PFSK-1 (cell line): ENCODE results near the gene WNK1.

Source experiments
- POLR2AphosphoS5 ChIP-seq: IDR thresholded peaks from 2 replicates; pipeline ENCODE4 v1.6.1; 2012; ENCODE audit warnings: low read depth, mild to moderate bottlenecking, control low read depth, low read length, moderate library complexity
- SIN3A ChIP-seq: IDR thresholded peaks from 2 replicates; pipeline ENCODE4 v1.6.1; 2012; ENCODE audit warnings: mild to moderate bottlenecking, low read length, moderate library complexity, borderline replicate concordance; ENCODE audit not compliant: insufficient read depth
- TAF1 ChIP-seq: IDR thresholded peaks from 2 replicates; pipeline ENCODE4 v1.6.1; 2012; ENCODE audit warnings: low read length, control low read depth, borderline replicate concordance; ENCODE audit not compliant: insufficient read depth
- TF ChIP-seq, protein P1 (sequence below), 2 experiments: IDR thresholded peaks; 2 replicates each; pipeline versions ENCODE4 v1.6.1 to v1.8.0; 2011 to 2012; ENCODE audit warnings: low read depth in 2 of 2, low read length in 2 of 2, control low read depth in 1 of 2, inconsistent platforms in 1 of 2, mild to moderate bottlenecking in 1 of 2, moderate library complexity in 1 of 2; ENCODE audit not compliant: insufficient read depth in 1 of 2

DNA sequence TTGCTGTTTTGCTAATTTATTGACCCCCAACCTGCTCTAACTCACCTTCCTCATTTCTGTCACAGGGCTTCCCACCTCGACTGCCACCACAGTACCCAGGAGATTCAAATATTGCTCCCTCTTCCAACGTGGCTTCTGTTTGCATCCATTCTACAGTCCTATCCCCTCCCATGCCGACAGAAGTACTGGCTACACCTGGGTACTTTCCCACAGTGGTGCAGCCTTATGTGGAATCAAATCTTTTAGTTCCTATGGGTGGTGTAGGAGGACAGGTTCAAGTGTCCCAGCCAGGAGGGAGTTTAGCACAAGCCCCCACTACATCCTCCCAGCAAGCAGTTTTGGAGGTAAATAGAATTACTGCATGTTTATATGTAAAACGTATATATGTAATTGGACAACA lies 128.3 kb downstream of the WNK1 start:
- TF ChIP-seq SIN3A (no peak), POLR2AphosphoS5 (no peak), TAF1 (no peak)
- TF ChIP-seq, protein P1, sequence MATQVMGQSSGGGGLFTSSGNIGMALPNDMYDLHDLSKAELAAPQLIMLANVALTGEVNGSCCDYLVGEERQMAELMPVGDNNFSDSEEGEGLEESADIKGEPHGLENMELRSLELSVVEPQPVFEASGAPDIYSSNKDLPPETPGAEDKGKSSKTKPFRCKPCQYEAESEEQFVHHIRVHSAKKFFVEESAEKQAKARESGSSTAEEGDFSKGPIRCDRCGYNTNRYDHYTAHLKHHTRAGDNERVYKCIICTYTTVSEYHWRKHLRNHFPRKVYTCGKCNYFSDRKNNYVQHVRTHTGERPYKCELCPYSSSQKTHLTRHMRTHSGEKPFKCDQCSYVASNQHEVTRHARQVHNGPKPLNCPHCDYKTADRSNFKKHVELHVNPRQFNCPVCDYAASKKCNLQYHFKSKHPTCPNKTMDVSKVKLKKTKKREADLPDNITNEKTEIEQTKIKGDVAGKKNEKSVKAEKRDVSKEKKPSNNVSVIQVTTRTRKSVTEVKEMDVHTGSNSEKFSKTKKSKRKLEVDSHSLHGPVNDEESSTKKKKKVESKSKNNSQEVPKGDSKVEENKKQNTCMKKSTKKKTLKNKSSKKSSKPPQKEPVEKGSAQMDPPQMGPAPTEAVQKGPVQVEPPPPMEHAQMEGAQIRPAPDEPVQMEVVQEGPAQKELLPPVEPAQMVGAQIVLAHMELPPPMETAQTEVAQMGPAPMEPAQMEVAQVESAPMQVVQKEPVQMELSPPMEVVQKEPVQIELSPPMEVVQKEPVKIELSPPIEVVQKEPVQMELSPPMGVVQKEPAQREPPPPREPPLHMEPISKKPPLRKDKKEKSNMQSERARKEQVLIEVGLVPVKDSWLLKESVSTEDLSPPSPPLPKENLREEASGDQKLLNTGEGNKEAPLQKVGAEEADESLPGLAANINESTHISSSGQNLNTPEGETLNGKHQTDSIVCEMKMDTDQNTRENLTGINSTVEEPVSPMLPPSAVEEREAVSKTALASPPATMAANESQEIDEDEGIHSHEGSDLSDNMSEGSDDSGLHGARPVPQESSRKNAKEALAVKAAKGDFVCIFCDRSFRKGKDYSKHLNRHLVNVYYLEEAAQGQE (IDR thresholded peaks at IDR 0.05; ENCODE audit: insufficient read depth in 1 of 2, low read depth in 2 of 2, low read length in 2 of 2): no peak
